ENCODE data around the gene NUP37. TPM values are rescaled to one million over a fixed set of nuclear protein-coding genes. Genes with fewer than 3 reads are reported as not detected.

NUP37 gene
- total RNA-seq, 2 experiments from 2014 or later, result 32.9 to 72.8 TPM

DNA sequence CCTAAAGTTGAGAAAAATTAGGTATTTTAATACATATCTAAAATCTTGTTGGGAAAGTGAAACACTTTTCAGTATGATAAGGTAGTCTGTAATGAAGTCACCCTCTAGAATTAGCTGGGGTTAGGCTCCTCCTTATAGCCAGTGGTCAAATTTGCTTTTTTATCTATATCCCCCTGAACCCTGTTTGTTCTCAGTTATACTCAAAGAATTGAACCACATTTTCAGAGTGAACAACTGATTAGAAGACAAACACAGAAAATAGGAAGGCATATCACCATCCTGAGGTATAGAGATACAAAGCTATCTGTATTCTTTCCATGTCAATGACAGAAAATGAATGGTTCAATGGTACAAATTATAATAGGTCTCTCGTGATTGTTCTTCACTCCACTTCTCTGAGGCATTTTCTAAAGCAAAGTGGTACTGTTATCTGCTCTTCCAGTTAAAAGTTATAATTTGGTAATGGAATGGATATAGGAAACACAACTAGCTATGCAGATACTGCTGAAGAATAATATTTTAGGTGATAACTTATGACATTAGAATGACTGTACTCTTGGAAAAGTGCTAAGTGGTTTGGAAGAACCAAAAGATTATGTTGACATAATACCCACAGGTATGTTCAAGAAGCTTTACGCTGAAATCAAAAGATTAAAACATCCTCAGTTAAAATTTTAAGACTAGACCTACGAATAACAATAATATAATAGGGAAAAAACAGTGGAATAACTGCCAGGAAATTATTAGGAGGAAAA is 85.7 kb downstream of the NUP37 start:
- H3K4me3 ChIP-seq (ENCODE audit: low read depth, low read length, poor library complexity, severe bottlenecking), result no peak overlapping the region
- no TSS peak for BruUV-seq (replicated peaks)
- no peaks in the 10 kb centered on the region for H4K20me1 ChIP-seq (ENCODE audit: insufficient read depth, low read length)
- no peaks in the 10 kb centered on the region for H3K4me1 ChIP-seq (ENCODE audit: insufficient read depth, low read length, poor library complexity, severe bottlenecking)
- CTCF ChIA-PET (ENCODE audit: unreplicated experiment), result no interaction called here
- no peak overlapping the region for H3K27ac ChIP-seq (ENCODE audit: low read depth, low read length, poor library complexity, severe bottlenecking)
- no peaks in the 10 kb centered on the region for H3K9me2 ChIP-seq (ENCODE audit: insufficient read depth, low read length)
- H3K79me2 ChIP-seq (ENCODE audit: insufficient read depth, low read depth, low read length), result no peaks in the 10 kb centered on the region
- intact Hi-C loops (cut with micrococcal nuclease; ENCODE audit: unreplicated experiment), result no loop called here
- POLR2A ChIA-PET, result interaction anchor here (0.5 to 1.3 kb wide), 9 partner anchors 10 to 1714 kb away, joined by 3 to 5 read pairs (median 3); no protein-coding TSS in a partner anchor
- TF ChIP-seq, protein P1, sequence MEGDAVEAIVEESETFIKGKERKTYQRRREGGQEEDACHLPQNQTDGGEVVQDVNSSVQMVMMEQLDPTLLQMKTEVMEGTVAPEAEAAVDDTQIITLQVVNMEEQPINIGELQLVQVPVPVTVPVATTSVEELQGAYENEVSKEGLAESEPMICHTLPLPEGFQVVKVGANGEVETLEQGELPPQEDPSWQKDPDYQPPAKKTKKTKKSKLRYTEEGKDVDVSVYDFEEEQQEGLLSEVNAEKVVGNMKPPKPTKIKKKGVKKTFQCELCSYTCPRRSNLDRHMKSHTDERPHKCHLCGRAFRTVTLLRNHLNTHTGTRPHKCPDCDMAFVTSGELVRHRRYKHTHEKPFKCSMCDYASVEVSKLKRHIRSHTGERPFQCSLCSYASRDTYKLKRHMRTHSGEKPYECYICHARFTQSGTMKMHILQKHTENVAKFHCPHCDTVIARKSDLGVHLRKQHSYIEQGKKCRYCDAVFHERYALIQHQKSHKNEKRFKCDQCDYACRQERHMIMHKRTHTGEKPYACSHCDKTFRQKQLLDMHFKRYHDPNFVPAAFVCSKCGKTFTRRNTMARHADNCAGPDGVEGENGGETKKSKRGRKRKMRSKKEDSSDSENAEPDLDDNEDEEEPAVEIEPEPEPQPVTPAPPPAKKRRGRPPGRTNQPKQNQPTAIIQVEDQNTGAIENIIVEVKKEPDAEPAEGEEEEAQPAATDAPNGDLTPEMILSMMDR (conservative IDR thresholded peaks at IDR 0.05; ENCODE audit: low read length), result no peak
- TF ChIP-seq EZH2phosphoT487 (IDR thresholded peaks at IDR 0.05; ENCODE audit: borderline replicate concordance, low read depth, low read length), result no peak
- H2AFZ ChIP-seq (ENCODE audit: low read length), result no peak overlapping the region
- H3K4me2 ChIP-seq (ENCODE audit: low read length), result no peak overlapping the region
- DNase-seq (ENCODE audit: low spot score), result no peak
- no peaks in the 10 kb centered on the region; the same call in 1 of the 2 replicates for H3K36me3 ChIP-seq (ENCODE audit: insufficient read depth, low read length)
- H3K9me3 ChIP-seq (ENCODE audit: low read length), result no peaks in the 10 kb centered on the region

DNA sequence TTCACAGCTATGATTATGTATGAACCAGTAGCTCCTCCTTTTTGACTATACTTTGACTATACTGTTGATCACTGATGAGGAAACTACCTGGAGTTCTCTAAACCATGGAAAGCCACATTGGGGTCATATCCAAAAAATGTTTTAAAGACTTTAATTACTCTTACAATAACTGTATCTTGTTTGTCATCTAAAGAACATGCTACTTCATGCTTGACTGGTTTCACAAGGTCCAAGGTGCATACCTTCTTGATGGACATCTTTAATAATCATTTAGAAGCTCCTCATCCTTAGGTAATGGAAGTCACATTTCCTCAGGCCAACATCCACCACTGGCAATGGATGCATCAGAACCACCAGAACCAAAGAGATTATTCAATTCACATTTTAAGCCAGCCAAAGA is 88.1 kb downstream of the NUP37 start:
- Histone ChIP-seq H4K20me1 (ENCODE audit: insufficient read depth, low read length) (no peaks in the 10 kb centered on the region), H3K9me2 (ENCODE audit: insufficient read depth, low read length) (no peaks in the 10 kb centered on the region), H3K36me3 (ENCODE audit: insufficient read depth, low read length) (no peaks in the 10 kb centered on the region), H3K27ac (ENCODE audit: low read depth, low read length, poor library complexity, severe bottlenecking) (no peak overlapping the region), H2AFZ (ENCODE audit: low read length) (no peak overlapping the region), H3K79me2 (ENCODE audit: insufficient read depth, low read depth, low read length) (no peaks in the 10 kb centered on the region), H3K4me3 (ENCODE audit: low read depth, low read length, poor library complexity, severe bottlenecking) (no peak overlapping the region), H3K9me3 (ENCODE audit: low read length) (no peaks in the 10 kb centered on the region), H3K4me1 (ENCODE audit: insufficient read depth, low read length, poor library complexity, severe bottlenecking) (no peaks in the 10 kb centered on the region), H3K4me2 (ENCODE audit: low read length) (no peak overlapping the region)
- DNase-seq (ENCODE audit: low spot score), result no peak
- ChIA-PET CTCF (ENCODE audit: unreplicated experiment) (interaction anchor here (0.7 kb wide), 1 partner anchor 14 kb away, joined by 3 read pairs; no protein-coding TSS in a partner anchor), POLR2A (interaction anchor here (0.6 to 2.0 kb wide), 10 partner anchors 9 to 125 kb away, joined by 3 to 10 read pairs (median 4); no protein-coding TSS in a partner anchor)
- TF ChIP-seq EZH2phosphoT487 (IDR thresholded peaks at IDR 0.05; ENCODE audit: borderline replicate concordance, low read depth, low read length), result no peak
- TF ChIP-seq, protein P1 (conservative IDR thresholded peaks at IDR 0.05; ENCODE audit: low read length), result no peak
- intact Hi-C loops (cut with micrococcal nuclease; ENCODE audit: unreplicated experiment), result no loop called here
- BruUV-seq (replicated peaks), result no TSS peak

DNA sequence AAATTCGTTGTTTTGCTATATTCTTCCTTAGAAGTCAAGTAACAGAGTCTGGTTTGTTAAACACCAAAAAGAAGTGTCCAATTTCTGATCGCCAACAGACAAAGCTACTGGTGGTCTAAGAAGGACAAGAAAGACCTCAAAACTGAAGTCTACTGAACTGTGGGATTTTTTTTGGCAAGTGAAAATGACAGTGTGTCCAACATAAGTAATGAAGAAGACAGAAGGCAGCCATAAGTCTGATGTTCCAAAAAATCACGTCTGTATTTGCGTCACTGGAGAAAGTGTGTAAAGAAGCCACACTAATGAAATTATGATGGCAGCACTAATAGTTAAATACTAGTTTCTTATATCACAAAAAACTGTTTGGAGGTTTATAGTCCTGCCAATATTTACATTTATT is 90.8 kb downstream of the NUP37 start:
- Histone ChIP-seq H3K4me3 (ENCODE audit: low read depth, low read length, poor library complexity, severe bottlenecking) (no peak overlapping the region), H3K36me3 (ENCODE audit: insufficient read depth, low read length) (peaks cover under 1% of the 10 kb centered on the region; the same call in 1 of the 2 replicates), H3K4me2 (ENCODE audit: low read length) (no peak overlapping the region), H3K4me1 (ENCODE audit: insufficient read depth, low read length, poor library complexity, severe bottlenecking) (no peaks in the 10 kb centered on the region), H3K9me2 (ENCODE audit: insufficient read depth, low read length) (no peaks in the 10 kb centered on the region), H3K79me2 (ENCODE audit: insufficient read depth, low read depth, low read length) (no peaks in the 10 kb centered on the region), H3K9me3 (ENCODE audit: low read length) (no peaks in the 10 kb centered on the region), H4K20me1 (ENCODE audit: insufficient read depth, low read length) (no peaks in the 10 kb centered on the region), H2AFZ (ENCODE audit: low read length) (no peak overlapping the region), H3K27ac (ENCODE audit: low read depth, low read length, poor library complexity, severe bottlenecking) (no peak overlapping the region)
- TF ChIP-seq, protein P1 (conservative IDR thresholded peaks at IDR 0.05; ENCODE audit: low read length), result no peak
- TF ChIP-seq EZH2phosphoT487 (IDR thresholded peaks at IDR 0.05; ENCODE audit: borderline replicate concordance, low read depth, low read length), result no peak
- no peak for DNase-seq (ENCODE audit: low spot score)
- ChIA-PET CTCF (ENCODE audit: unreplicated experiment) (no interaction called here), POLR2A (no interaction called here)
- no TSS peak for BruUV-seq (replicated peaks)
- intact Hi-C loops (cut with micrococcal nuclease; ENCODE audit: unreplicated experiment), result no loop called here
